ENCODE results near the gene PODNL1. TPM values are rescaled to one million over a fixed set of nuclear protein-coding genes. Genes with fewer than 3 reads are reported as not detected.

The PODNL1 gene
- total RNA-seq, 1 donor from 2014 or later = not detected

GRCh38 chr19:13905634-13906520, 32.3 kb downstream of the PODNL1 start, which contains the start of the genes BRME1 and CC2D1A:
BRME1 (minus strand) TSS chr19:13906117; CDS start chr19:13904892, 1,225 bp downstream.
CC2D1A (plus strand) TSS chr19:13906201; CDS start chr19:13906442, 241 bp downstream.
- H3K9me3 Mint-ChIP-seq (ENCODE audit: low read depth) = no peaks in the 10 kb centered on the region
- peak within 1 kb of the TSS; percentile 62 for H3K27ac Mint-ChIP-seq
- peaks cover 3% of the 10 kb centered on the region for H3K27me3 Mint-ChIP-seq
- DNase-seq (ENCODE audit: low spot score, unreplicated experiment) = peak; percentile 88
- peak; percentile 20 for TF ChIP-seq CTCF (IDR thresholded peaks at IDR 0.05; ENCODE audit: unreplicated experiment)
- H3K4me1 Mint-ChIP-seq (ENCODE audit: low read depth) = peaks cover 5% of the 10 kb centered on the region
- peak within 1 kb of the TSS; percentile 84 for H3K4me3 Mint-ChIP-seq (ENCODE audit: low read depth)
- H3K36me3 Mint-ChIP-seq (ENCODE audit: insufficient read depth) = peaks cover 7% of the 10 kb centered on the region

GRCh38 chr19:13902993-13903555, 35.1 kb downstream of the PODNL1 start:
- Mint-ChIP-seq H3K9me3 (ENCODE audit: low read depth) (no peaks in the 10 kb centered on the region), H3K4me3 (ENCODE audit: low read depth) (no peak overlapping the region), H3K27me3 (peaks cover 3% of the 10 kb centered on the region), H3K27ac (no peak overlapping the region), H3K4me1 (ENCODE audit: low read depth) (peaks cover 5% of the 10 kb centered on the region), H3K36me3 (ENCODE audit: insufficient read depth) (no peaks in the 10 kb centered on the region)
- no peak for TF ChIP-seq CTCF (IDR thresholded peaks at IDR 0.05; ENCODE audit: unreplicated experiment)
- DNase-seq (ENCODE audit: low spot score, unreplicated experiment) = no peak

- no peaks in the 10 kb centered on the region for H3K9me3 Mint-ChIP-seq (ENCODE audit: low read depth)
- no peaks in the 10 kb centered on the region for H3K36me3 Mint-ChIP-seq (ENCODE audit: insufficient read depth)
- H3K27me3 Mint-ChIP-seq = peaks cover 3% of the 10 kb centered on the region
- no peak for TF ChIP-seq CTCF (IDR thresholded peaks at IDR 0.05; ENCODE audit: unreplicated experiment)
- H3K27ac Mint-ChIP-seq = no peak overlapping the region
- no peak overlapping the region for H3K4me3 Mint-ChIP-seq (ENCODE audit: low read depth)
- no peaks in the 10 kb centered on the region for H3K4me1 Mint-ChIP-seq (ENCODE audit: low read depth)
- DNase-seq (ENCODE audit: low spot score, unreplicated experiment) = no peak
These were observed 38.2 kb downstream of the PODNL1 start for GRCh38 chr19:13899912-13900584.

- no peaks in the 10 kb centered on the region for H3K36me3 Mint-ChIP-seq (ENCODE audit: insufficient read depth)
- no peaks in the 10 kb centered on the region for H3K4me1 Mint-ChIP-seq (ENCODE audit: low read depth)
- H3K27ac Mint-ChIP-seq = no peak overlapping the region
- DNase-seq (ENCODE audit: low spot score, unreplicated experiment) = no peak
- H3K9me3 Mint-ChIP-seq (ENCODE audit: low read depth) = no peaks in the 10 kb centered on the region
- no peak overlapping the region for H3K4me3 Mint-ChIP-seq (ENCODE audit: low read depth)
- no peak for TF ChIP-seq CTCF (IDR thresholded peaks at IDR 0.05; ENCODE audit: unreplicated experiment)
- no peaks in the 10 kb centered on the region for H3K27me3 Mint-ChIP-seq
These were observed 38.8 kb downstream of the PODNL1 start for GRCh38 chr19:13899393-13899792.

- DNase-seq (ENCODE audit: low spot score, unreplicated experiment) = no peak
- no peaks in the 10 kb centered on the region for H3K9me3 Mint-ChIP-seq (ENCODE audit: low read depth)
- no peak for TF ChIP-seq CTCF (IDR thresholded peaks at IDR 0.05; ENCODE audit: unreplicated experiment)
- H3K36me3 Mint-ChIP-seq (ENCODE audit: insufficient read depth) = no peaks in the 10 kb centered on the region
- H3K27ac Mint-ChIP-seq = no peak overlapping the region
- H3K4me1 Mint-ChIP-seq (ENCODE audit: low read depth) = no peaks in the 10 kb centered on the region
- no peak overlapping the region for H3K4me3 Mint-ChIP-seq (ENCODE audit: low read depth)
- no peaks in the 10 kb centered on the region for H3K27me3 Mint-ChIP-seq
These were observed 42.0 kb downstream of the PODNL1 start for GRCh38 chr19:13896227-13896626.
